Measurements from ENCODE around the gene PLEKHO2. TPM values are rescaled to one million over a fixed set of nuclear protein-coding genes. Genes with fewer than 3 reads are reported as not detected.

PLEKHO2 gene
- total RNA-seq, 1 experiment from 2014 or later: 35.4 TPM

Other genes starting within 250 kb of the PLEKHO2 start
- gene RBPMS2, start 66.3 kb upstream of the PLEKHO2 start, total RNA-seq (2014; rRNA removed; shearing (Covaris generic)): 1.1 and 1.4 TPM in 2 replicates
- gene PIF1, start 16.3 kb upstream of the PLEKHO2 start, total RNA-seq (2014; rRNA removed; shearing (Covaris generic)): 7.0 and 9.3 TPM in 2 replicates
- gene ANKDD1A, start 70.0 kb downstream of the PLEKHO2 start, total RNA-seq (2014; rRNA removed; shearing (Covaris generic)): 1.5 and 1.7 TPM in 2 replicates
- 61.6 and 64.9 TPM in 2 replicates for gene SPG21, start 148.0 kb downstream of the PLEKHO2 start, total RNA-seq (2014; rRNA removed; shearing (Covaris generic))
- 33.6 and 43.9 TPM in 2 replicates for gene MTFMT, start 187.7 kb downstream of the PLEKHO2 start, total RNA-seq (2014; rRNA removed; shearing (Covaris generic))
- gene SLC51B, start 203.5 kb downstream of the PLEKHO2 start, total RNA-seq (2014; rRNA removed; shearing (Covaris generic)): 0.24 TPM in 1 of 2 replicates, not detected in the other
- not detected in 2 replicates for gene RASL12, start 226.1 kb downstream of the PLEKHO2 start, total RNA-seq (2014; rRNA removed; shearing (Covaris generic))
- gene KBTBD13, start 234.8 kb downstream of the PLEKHO2 start, total RNA-seq (2014; rRNA removed; shearing (Covaris generic)): not detected in 2 replicates